GM19035 (cell line): ENCODE measurements around the gene CAMK1D.

Source experiments
- ATAC-seq: cut with Tn5 transposase; IDR thresholded peaks from one replicate; pipeline ENCODE4 v1.9.1; 2021; ENCODE audit not compliant: unreplicated experiment

Gene CAMK1D

GRCh38 chr10:12642036-12642435, 292.7 kb downstream of the CAMK1D start:
- ATAC-seq: no peak

- ATAC-seq: no peak
These were observed 293.9 kb downstream of the CAMK1D start for GRCh38 chr10:12643279-12643678.

GRCh38 chr10:12644380-12645144, 295.2 kb downstream of the CAMK1D start:
- no peak for ATAC-seq

- no peak for ATAC-seq
These were observed 296.1 kb downstream of the CAMK1D start for GRCh38 chr10:12645449-12645848.

- no peak for ATAC-seq
These were observed 299.8 kb downstream of the CAMK1D start for GRCh38 chr10:12649012-12649584.

- ATAC-seq: no peak
These were observed 300.8 kb downstream of the CAMK1D start for GRCh38 chr10:12650122-12650521.

GRCh38 chr10:12650538-12651298, 301.4 kb downstream of the CAMK1D start:
- ATAC-seq: no peak

GRCh38 chr10:12655940-12656339, 306.6 kb downstream of the CAMK1D start:
- no peak for ATAC-seq

GRCh38 chr10:12656518-12657142, 307.3 kb downstream of the CAMK1D start:
- ATAC-seq: no peak

GRCh38 chr10:12657489-12657888, 308.1 kb downstream of the CAMK1D start:
- no peak for ATAC-seq

GRCh38 chr10:12658526-12658925, 309.2 kb downstream of the CAMK1D start:
- ATAC-seq: no peak

GRCh38 chr10:12659706-12660105, 310.4 kb downstream of the CAMK1D start:
- no peak for ATAC-seq

GRCh38 chr10:12660812-12661211, 311.5 kb downstream of the CAMK1D start:
- no peak for ATAC-seq

- no peak for ATAC-seq
These were observed 312.3 kb downstream of the CAMK1D start for GRCh38 chr10:12661671-12662070.

- no peak for ATAC-seq
These were observed 314.5 kb downstream of the CAMK1D start for GRCh38 chr10:12663863-12664262.

- no peak for ATAC-seq
These were observed 316.2 kb downstream of the CAMK1D start for GRCh38 chr10:12665501-12665900.

- ATAC-seq: no peak
These were observed 317.7 kb downstream of the CAMK1D start for GRCh38 chr10:12667052-12667451.

GRCh38 chr10:12668634-12669033, 319.3 kb downstream of the CAMK1D start:
- ATAC-seq: no peak

GRCh38 chr10:12670004-12670403, 320.7 kb downstream of the CAMK1D start:
- no peak for ATAC-seq

- ATAC-seq: no peak
These were observed 325.8 kb downstream of the CAMK1D start for GRCh38 chr10:12675186-12675585.

- ATAC-seq: no peak
These were observed 330.3 kb downstream of the CAMK1D start for GRCh38 chr10:12679636-12680035.

- no peak for ATAC-seq
These were observed 331.9 kb downstream of the CAMK1D start for GRCh38 chr10:12681252-12681651.
